Keratinocyte (primary cell): ENCODE data around the gene PLCL2. TPM values are rescaled to one million over a fixed set of nuclear protein-coding genes. Genes with fewer than 3 reads are reported as not detected.

ENCODE experiments used
- DNase-seq: peaks from one replicate; pipeline ENCODE4 v3.0.0-alpha.2; 2011; ENCODE audit warnings: low read depth, missing footprints, low spot score
- FAIRE-seq: peaks from 2 replicates; lab custom pipeline; 2011; peaks lifted over from hg19 to GRCh38; lab: Jason Lieb, UNC
- H2AFZ ChIP-seq: 2 replicates; pipeline ENCODE4 v1.6.0; 2012; ENCODE audit warnings: low read length, control low read depth, inconsistent platforms; ENCODE audit not compliant: control insufficient read depth
- H3K27ac ChIP-seq: 2 replicates; pipeline ENCODE4 v1.5.1; 2011; ENCODE audit warnings: low read length; ENCODE audit not compliant: control insufficient read depth, insufficient read depth
- H3K27me3 ChIP-seq: 3 replicates; pipeline ENCODE4 v1.6.0; 2011; ENCODE audit warnings: low read length; ENCODE audit not compliant: control insufficient read depth, insufficient read depth; ENCODE audit errors: extremely low read depth
- H3K36me3 ChIP-seq, 2 experiments: 2 replicates in 1 of 2; 3 replicates in 1 of 2; pipeline ENCODE4 v1.5.1; 2011; ENCODE audit warnings: low read length in 2 of 2, mild to moderate bottlenecking in 1 of 2; ENCODE audit not compliant: control insufficient read depth in 2 of 2, insufficient read depth in 2 of 2; ENCODE audit errors: extremely low read depth in 1 of 2
- H3K4me1 ChIP-seq: 3 replicates; pipeline ENCODE4 v1.5.1; 2011; ENCODE audit warnings: low read length; ENCODE audit not compliant: control insufficient read depth, insufficient read depth; ENCODE audit errors: extremely low read depth
- H3K4me2 ChIP-seq: 3 replicates; pipeline ENCODE4 v1.6.0; 2011; ENCODE audit warnings: low read depth, low read length; ENCODE audit not compliant: control insufficient read depth, insufficient read depth; ENCODE audit errors: extremely low read depth
- H3K4me3 ChIP-seq, 3 experiments: fragments of 200-600 bp in 1 of 3; sonication (generic) in 1 of 3; 2 replicates in 2 of 3; 3 replicates in 1 of 3; pipeline ENCODE4 v1.5.1; 2011 to 2016; ENCODE audit warnings: low read length in 3 of 3, mild to moderate bottlenecking in 3 of 3, control low read depth in 2 of 3, inconsistent platforms in 1 of 3, low read depth in 1 of 3, mixed read lengths in 1 of 3, mixed run types in 1 of 3, moderate library complexity in 1 of 3; ENCODE audit not compliant: control insufficient read depth in 2 of 3, insufficient read depth in 2 of 3; ENCODE audit errors: extremely low read depth in 1 of 3
- H3K79me2 ChIP-seq: 2 replicates; pipeline ENCODE4 v1.6.0; 2012; ENCODE audit warnings: low read length; ENCODE audit not compliant: control insufficient read depth, insufficient read depth
- H3K9ac ChIP-seq: 3 replicates; pipeline ENCODE4 v1.6.0; 2011; ENCODE audit warnings: low read length; ENCODE audit not compliant: control insufficient read depth, insufficient read depth; ENCODE audit errors: extremely low read depth
- H3K9me1 ChIP-seq: 3 replicates; pipeline ENCODE4 v1.6.0; 2011; ENCODE audit warnings: low read length; ENCODE audit not compliant: control insufficient read depth, insufficient read depth; ENCODE audit errors: extremely low read depth
- H3K9me3 ChIP-seq: 2 replicates; pipeline ENCODE4 v1.5.1; 2012; ENCODE audit warnings: low read depth, low read length; ENCODE audit not compliant: control insufficient read depth
- H4K20me1 ChIP-seq: 3 replicates; pipeline ENCODE4 v1.6.0; 2011; ENCODE audit warnings: low read length; ENCODE audit not compliant: control insufficient read depth, insufficient read depth; ENCODE audit errors: extremely low read depth
- CTCF ChIP-seq, 3 experiments: IDR thresholded peaks in 1 of 3; conservative IDR thresholded peaks in 1 of 3; optimal IDR thresholded peaks in 1 of 3; 2 replicates in 2 of 3; 3 replicates in 1 of 3; pipeline versions ENCODE3 to v1.5.1; 2011; ENCODE audit warnings: low read length in 3 of 3, mild to moderate bottlenecking in 3 of 3, moderate library complexity in 2 of 3, control low read depth in 1 of 3, inconsistent platforms in 1 of 3; ENCODE audit not compliant: insufficient read depth in 2 of 3; ENCODE audit errors: extremely low read depth in 1 of 3
- EZH2 ChIP-seq: IDR thresholded peaks from one replicate; pipeline ENCODE4 v1.6.1; 2012; ENCODE audit warnings: inconsistent platforms, mild to moderate bottlenecking, low read length, moderate library complexity
- dilution Hi-C: fragments of 300-500 bp; cut with MboI; formaldehyde crosslinking; loops from one replicate; pipeline ENCODE4 v1.7.0; 2020; ENCODE audit warnings: low sequenced_read_pairs; ENCODE audit not compliant: extremely low pct_ligation_motif_present
- polyA plus RNA-seq, 5 experiments: library from polyadenylated mRNA; depleted of rRNA in 3 of 5; stranded (reverse) in 3 of 5; stranded (forward) in 1 of 5; unstranded in 1 of 5; fragments of >200 nt; gene quantifications; 1 replicate in 1 of 5; 2 replicates in 3 of 5; 3 replicates in 1 of 5; pipeline versions ENCODE4 v1.2.1 to v1.2.3, GENCODE V29; 2011 to 2012; ENCODE audit warnings: missing spikeins in 2 of 5, low read depth in 1 of 5, low replicate concordance in 1 of 5

PLCL2 gene
- polyA plus RNA-seq, 1 donor (not counting 4 experiments of a cell fraction or from before 2014, with no cell fraction given) = 0.20 TPM

DNA sequence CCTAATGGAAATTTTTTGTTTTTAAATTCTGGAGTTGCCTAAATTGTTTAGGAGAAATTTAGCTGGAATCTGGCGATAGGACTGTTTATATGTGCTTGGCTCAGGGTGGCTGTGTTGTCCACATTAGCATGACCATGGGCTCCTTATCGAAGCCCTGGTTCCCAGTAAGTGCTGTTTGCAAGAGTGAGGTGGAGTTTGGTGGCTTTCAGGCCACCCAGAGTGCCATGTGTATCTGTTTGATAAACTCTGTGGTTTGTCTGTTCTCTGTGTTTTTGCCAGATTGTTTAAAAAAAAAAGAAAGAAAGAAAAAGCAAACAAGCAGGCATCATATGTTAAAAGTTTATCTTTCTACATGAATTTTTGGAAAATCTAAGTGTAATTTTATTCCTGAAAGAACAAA lies 51.5 kb downstream of the PLCL2 start:
- TF ChIP-seq EZH2 = no peak
- TF ChIP-seq CTCF (optimal IDR thresholded peaks at IDR 0.05 in 1 of 3, IDR thresholded peaks at IDR 0.05 in 1 of 3, conservative IDR thresholded peaks at IDR 0.05 in 1 of 3; ENCODE audit: extremely low read depth in 1 of 3, insufficient read depth in 2 of 3, low read length in 3 of 3) = no peak
- H3K27ac ChIP-seq = no peak overlapping the region
- no peak for DNase-seq
- no peaks in the 10 kb centered on the region for H3K4me1 ChIP-seq
- no peak overlapping the region for H3K9ac ChIP-seq
- no peaks in the 10 kb centered on the region for H3K27me3 ChIP-seq
- FAIRE-seq = no peak
- H3K4me2 ChIP-seq = no peak overlapping the region
- H3K36me3 ChIP-seq = no peaks in the 10 kb centered on the region
- H4K20me1 ChIP-seq = no peaks in the 10 kb centered on the region
- dilution Hi-C loops = no loop called here
- no peaks in the 10 kb centered on the region for H3K9me3 ChIP-seq
- no peaks in the 10 kb centered on the region for H3K79me2 ChIP-seq
- H3K9me1 ChIP-seq = no peaks in the 10 kb centered on the region
- no peak overlapping the region for H3K4me3 ChIP-seq
- no peak overlapping the region for H2AFZ ChIP-seq

DNA sequence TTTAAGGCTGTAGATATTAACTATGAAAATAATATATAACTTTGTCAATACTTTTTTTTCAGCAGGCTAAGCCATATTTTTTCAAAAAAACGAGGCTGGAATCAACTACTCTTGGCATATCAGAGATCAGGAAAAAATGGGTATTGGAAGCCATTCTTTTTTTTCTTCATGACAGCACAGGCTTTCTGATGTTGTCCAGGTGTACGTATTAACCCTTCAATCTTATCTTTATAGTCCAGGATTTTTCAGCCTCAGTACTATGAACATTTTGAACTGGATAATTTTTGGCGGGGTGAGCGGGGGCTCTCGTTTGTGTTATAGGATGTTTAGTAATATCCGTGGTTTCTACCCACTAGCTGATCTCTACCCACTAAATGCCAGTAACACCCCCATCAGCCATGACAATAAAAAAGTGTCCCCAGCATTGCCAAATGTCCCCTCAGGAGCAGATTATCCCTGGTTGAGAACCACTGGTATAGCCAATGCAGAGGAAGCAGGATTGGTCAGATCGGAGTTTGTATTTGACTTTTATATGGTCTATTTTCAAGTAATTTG lies 52.0 kb downstream of the PLCL2 start:
- no peak for FAIRE-seq
- Histone ChIP-seq H3K79me2 (no peaks in the 10 kb centered on the region), H3K4me3 (no peak overlapping the region), H3K4me2 (no peak overlapping the region), H2AFZ (no peak overlapping the region), H3K9ac (no peak overlapping the region), H3K27me3 (no peaks in the 10 kb centered on the region), H3K4me1 (no peaks in the 10 kb centered on the region), H3K27ac (no peak overlapping the region), H4K20me1 (no peaks in the 10 kb centered on the region), H3K9me3 (no peaks in the 10 kb centered on the region), H3K36me3 (no peaks in the 10 kb centered on the region), H3K9me1 (no peaks in the 10 kb centered on the region)
- dilution Hi-C loops = no loop called here
- no peak for TF ChIP-seq EZH2
- no peak for TF ChIP-seq CTCF (optimal IDR thresholded peaks at IDR 0.05 in 1 of 3, IDR thresholded peaks at IDR 0.05 in 1 of 3, conservative IDR thresholded peaks at IDR 0.05 in 1 of 3; ENCODE audit: extremely low read depth in 1 of 3, insufficient read depth in 2 of 3, low read length in 3 of 3)
- DNase-seq = no peak
